ENCODE results near the gene TOP1.
A peak's percentile ranks its signal among the peaks of the same experiment; 100 is the strongest.

The TOP1 gene

GRCh38 chr20:41163821-41164220 is 135.2 kb downstream of the TOP1 start:
- no peak for ATAC-seq (ENCODE audit: low read depth)
- Mint-ChIP-seq H3K4me1 (peaks cover 15% of the 10 kb centered on the region), H3K27me3 (no peaks in the 10 kb centered on the region), H3K9me3 (no peaks in the 10 kb centered on the region), H3K4me3 (no peak overlapping the region), H3K36me3 (peaks cover 47% of the 10 kb centered on the region), H3K27ac (no peak overlapping the region)
- DNase-seq (ENCODE audit: low spot score in 2 of 2), result no peak

- Mint-ChIP-seq H3K4me1 (peaks cover 15% of the 10 kb centered on the region), H3K4me3 (no peak overlapping the region), H3K27ac (no peak overlapping the region), H3K9me3 (no peaks in the 10 kb centered on the region), H3K27me3 (no peaks in the 10 kb centered on the region), H3K36me3 (peaks cover 49% of the 10 kb centered on the region)
- no peak for DNase-seq (ENCODE audit: low spot score in 2 of 2)
- no peak for ATAC-seq (ENCODE audit: low read depth)
Measured at GRCh38 chr20:41165001-41165882, 136.6 kb downstream of the TOP1 start.

GRCh38 chr20:41166201-41167117 is 137.8 kb downstream of the TOP1 start:
- H3K9me3 Mint-ChIP-seq, result no peaks in the 10 kb centered on the region
- H3K4me1 Mint-ChIP-seq, result peaks cover 11% of the 10 kb centered on the region
- no peak overlapping the region for H3K27ac Mint-ChIP-seq
- DNase-seq (ENCODE audit: low spot score in 2 of 2) (no peak), ATAC-seq (ENCODE audit: low read depth) (no peak)
- H3K4me3 Mint-ChIP-seq, result no peak overlapping the region
- H3K27me3 Mint-ChIP-seq, result no peaks in the 10 kb centered on the region
- peaks cover 47% of the 10 kb centered on the region for H3K36me3 Mint-ChIP-seq

- no peak overlapping the region for H3K27ac Mint-ChIP-seq
- H3K4me3 Mint-ChIP-seq, result no peak overlapping the region
- H3K36me3 Mint-ChIP-seq, result peaks cover 52% of the 10 kb centered on the region
- no peaks in the 10 kb centered on the region for H3K27me3 Mint-ChIP-seq
- ATAC-seq (ENCODE audit: low read depth) (no peak), DNase-seq (ENCODE audit: low spot score in 2 of 2) (no peak)
- H3K9me3 Mint-ChIP-seq, result no peaks in the 10 kb centered on the region
- H3K4me1 Mint-ChIP-seq, result peaks cover 11% of the 10 kb centered on the region
Measured at GRCh38 chr20:41167118-41167470, 138.5 kb downstream of the TOP1 start.

- peaks cover 51% of the 10 kb centered on the region for H3K36me3 Mint-ChIP-seq
- no peaks in the 10 kb centered on the region for H3K9me3 Mint-ChIP-seq
- peaks cover 10% of the 10 kb centered on the region for H3K4me1 Mint-ChIP-seq
- no peak overlapping the region for H3K4me3 Mint-ChIP-seq
- no peak overlapping the region for H3K27ac Mint-ChIP-seq
- no peaks in the 10 kb centered on the region for H3K27me3 Mint-ChIP-seq
- DNase-seq (ENCODE audit: low spot score in 2 of 2) (no peak), ATAC-seq (ENCODE audit: low read depth) (no peak)
Measured at GRCh38 chr20:41167481-41168253, 139.0 kb downstream of the TOP1 start.

- peaks cover 9% of the 10 kb centered on the region for H3K4me1 Mint-ChIP-seq
- H3K9me3 Mint-ChIP-seq, result no peaks in the 10 kb centered on the region
- H3K36me3 Mint-ChIP-seq, result peaks cover 48% of the 10 kb centered on the region
- H3K27me3 Mint-ChIP-seq, result no peaks in the 10 kb centered on the region
- H3K27ac Mint-ChIP-seq, result no peak overlapping the region
- ATAC-seq (ENCODE audit: low read depth), result no peak
- H3K4me3 Mint-ChIP-seq, result no peak overlapping the region
- no peak for DNase-seq (ENCODE audit: low spot score in 2 of 2)
Measured at GRCh38 chr20:41168281-41169161, 139.9 kb downstream of the TOP1 start.

- Mint-ChIP-seq H3K36me3 (peaks cover 46% of the 10 kb centered on the region), H3K27ac (no peak overlapping the region), H3K27me3 (no peaks in the 10 kb centered on the region), H3K9me3 (no peaks in the 10 kb centered on the region), H3K4me3 (no peak overlapping the region), H3K4me1 (peaks cover 9% of the 10 kb centered on the region)
- DNase-seq (ENCODE audit: low spot score in 2 of 2) (no peak), ATAC-seq (ENCODE audit: low read depth) (no peak)
Measured at GRCh38 chr20:41169162-41169690, 140.6 kb downstream of the TOP1 start.

GRCh38 chr20:41169791-41170351 is 141.2 kb downstream of the TOP1 start:
- Mint-ChIP-seq H3K4me3 (no peak overlapping the region), H3K27me3 (no peaks in the 10 kb centered on the region), H3K4me1 (peaks cover 9% of the 10 kb centered on the region), H3K9me3 (no peaks in the 10 kb centered on the region), H3K27ac (no peak overlapping the region), H3K36me3 (peaks cover 44% of the 10 kb centered on the region)
- DNase-seq (ENCODE audit: low spot score in 2 of 2), result no peak
- ATAC-seq (ENCODE audit: low read depth), result no peak

GRCh38 chr20:41170386-41171105 is 141.9 kb downstream of the TOP1 start:
- ATAC-seq (ENCODE audit: low read depth) (no peak), DNase-seq (ENCODE audit: low spot score in 2 of 2) (no peak)
- no peak overlapping the region for H3K4me3 Mint-ChIP-seq
- peaks cover 40% of the 10 kb centered on the region for H3K36me3 Mint-ChIP-seq
- H3K27ac Mint-ChIP-seq, result no peak overlapping the region
- no peaks in the 10 kb centered on the region for H3K9me3 Mint-ChIP-seq
- H3K4me1 Mint-ChIP-seq, result peaks cover 9% of the 10 kb centered on the region
- H3K27me3 Mint-ChIP-seq, result no peaks in the 10 kb centered on the region

- peaks cover 29% of the 10 kb centered on the region for H3K36me3 Mint-ChIP-seq
- DNase-seq (ENCODE audit: low spot score in 2 of 2), result no peak
- no peaks in the 10 kb centered on the region for H3K9me3 Mint-ChIP-seq
- H3K27ac Mint-ChIP-seq, result no peak overlapping the region
- H3K4me3 Mint-ChIP-seq, result no peak overlapping the region
- no peaks in the 10 kb centered on the region for H3K27me3 Mint-ChIP-seq
- no peak for ATAC-seq (ENCODE audit: low read depth)
- H3K4me1 Mint-ChIP-seq, result peaks cover 6% of the 10 kb centered on the region
Measured at GRCh38 chr20:41171736-41172295, 143.2 kb downstream of the TOP1 start.

- ATAC-seq (ENCODE audit: low read depth) (peak; percentile 10), DNase-seq (ENCODE audit: low spot score in 2 of 2) (no peak)
- Mint-ChIP-seq H3K27me3 (no peaks in the 10 kb centered on the region), H3K9me3 (no peaks in the 10 kb centered on the region), H3K4me3 (no peak overlapping the region), H3K4me1 (peaks cover under 1% of the 10 kb centered on the region), H3K27ac (no peak overlapping the region), H3K36me3 (peaks cover 23% of the 10 kb centered on the region)
Measured at GRCh38 chr20:41172296-41173140, 143.9 kb downstream of the TOP1 start.

All from memory B cell (primary cell).